ENCODE data around the gene ARSG. TPM values are rescaled to one million over a fixed set of nuclear protein-coding genes. Genes with fewer than 3 reads are reported as not detected.

ARSG gene
- total RNA-seq, 6 experiments from 2014 or later, result 4.0 to 7.0 (median 5.0) TPM

DNA sequence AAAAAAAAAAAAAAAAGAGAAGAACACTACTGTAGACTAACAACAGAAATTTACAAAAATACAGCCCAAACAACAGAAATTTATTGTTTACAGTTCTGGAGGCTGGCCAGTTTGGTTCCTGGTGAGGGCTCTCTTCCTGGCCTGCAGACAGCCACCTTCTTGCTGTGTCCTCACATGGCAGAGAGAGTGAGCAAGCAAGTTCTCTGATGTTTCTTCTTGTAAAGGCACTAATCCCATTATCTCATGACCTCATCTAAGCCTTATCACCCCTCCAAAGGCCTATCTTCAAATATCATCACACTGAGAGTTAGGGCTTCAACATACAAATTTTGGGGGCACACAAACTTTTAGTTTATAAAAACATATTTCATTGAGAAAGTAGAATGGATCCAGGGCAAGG lies 7.3 kb downstream of the ARSG start:
- Mint-ChIP-seq H3K27ac (no peak overlapping the region), H3K4me3 (no peak overlapping the region), H3K27me3 (ENCODE audit: insufficient read depth) (peaks cover 16% of the 10 kb centered on the region), H3K4me1 (ENCODE audit: low read depth) (no peaks in the 10 kb centered on the region; the same call in 1 of the 2 replicates), H3K9me3 (no peaks in the 10 kb centered on the region), H3K36me3 (ENCODE audit: low read depth) (no peaks in the 10 kb centered on the region)
- DNase-seq, result no peak
- TF ChIP-seq, protein P1, sequence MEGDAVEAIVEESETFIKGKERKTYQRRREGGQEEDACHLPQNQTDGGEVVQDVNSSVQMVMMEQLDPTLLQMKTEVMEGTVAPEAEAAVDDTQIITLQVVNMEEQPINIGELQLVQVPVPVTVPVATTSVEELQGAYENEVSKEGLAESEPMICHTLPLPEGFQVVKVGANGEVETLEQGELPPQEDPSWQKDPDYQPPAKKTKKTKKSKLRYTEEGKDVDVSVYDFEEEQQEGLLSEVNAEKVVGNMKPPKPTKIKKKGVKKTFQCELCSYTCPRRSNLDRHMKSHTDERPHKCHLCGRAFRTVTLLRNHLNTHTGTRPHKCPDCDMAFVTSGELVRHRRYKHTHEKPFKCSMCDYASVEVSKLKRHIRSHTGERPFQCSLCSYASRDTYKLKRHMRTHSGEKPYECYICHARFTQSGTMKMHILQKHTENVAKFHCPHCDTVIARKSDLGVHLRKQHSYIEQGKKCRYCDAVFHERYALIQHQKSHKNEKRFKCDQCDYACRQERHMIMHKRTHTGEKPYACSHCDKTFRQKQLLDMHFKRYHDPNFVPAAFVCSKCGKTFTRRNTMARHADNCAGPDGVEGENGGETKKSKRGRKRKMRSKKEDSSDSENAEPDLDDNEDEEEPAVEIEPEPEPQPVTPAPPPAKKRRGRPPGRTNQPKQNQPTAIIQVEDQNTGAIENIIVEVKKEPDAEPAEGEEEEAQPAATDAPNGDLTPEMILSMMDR (IDR thresholded peaks at IDR 0.05), result no peak

DNA sequence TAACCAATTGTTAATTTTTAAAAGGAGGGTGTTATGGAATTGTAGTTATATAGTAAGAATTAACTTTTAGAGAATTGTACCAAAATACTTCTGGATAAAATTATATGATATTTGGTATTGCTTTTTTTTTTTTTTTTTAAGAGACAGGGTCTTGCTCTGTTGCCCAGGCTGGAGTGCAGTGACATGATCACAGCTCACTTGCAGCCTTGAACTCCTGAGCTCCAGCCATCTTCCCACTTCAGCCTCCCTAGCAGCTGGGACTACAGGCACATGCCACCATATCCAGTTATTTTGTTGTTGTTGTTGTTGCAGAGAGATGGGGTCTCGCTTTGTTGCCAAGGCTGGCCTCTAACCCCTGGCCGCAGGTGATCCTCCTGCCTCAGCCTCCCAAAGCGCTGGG lies 8.5 kb downstream of the ARSG start:
- no peak overlapping the region for H3K4me3 Mint-ChIP-seq
- peaks cover 8% of the 10 kb centered on the region for H3K4me1 Mint-ChIP-seq (ENCODE audit: low read depth)
- H3K27ac Mint-ChIP-seq, result no peak overlapping the region
- TF ChIP-seq, protein P1 (IDR thresholded peaks at IDR 0.05), result no peak
- peaks cover 11% of the 10 kb centered on the region for H3K27me3 Mint-ChIP-seq (ENCODE audit: insufficient read depth)
- H3K9me3 Mint-ChIP-seq, result no peaks in the 10 kb centered on the region
- no peak for DNase-seq
- no peaks in the 10 kb centered on the region for H3K36me3 Mint-ChIP-seq (ENCODE audit: low read depth)

DNA sequence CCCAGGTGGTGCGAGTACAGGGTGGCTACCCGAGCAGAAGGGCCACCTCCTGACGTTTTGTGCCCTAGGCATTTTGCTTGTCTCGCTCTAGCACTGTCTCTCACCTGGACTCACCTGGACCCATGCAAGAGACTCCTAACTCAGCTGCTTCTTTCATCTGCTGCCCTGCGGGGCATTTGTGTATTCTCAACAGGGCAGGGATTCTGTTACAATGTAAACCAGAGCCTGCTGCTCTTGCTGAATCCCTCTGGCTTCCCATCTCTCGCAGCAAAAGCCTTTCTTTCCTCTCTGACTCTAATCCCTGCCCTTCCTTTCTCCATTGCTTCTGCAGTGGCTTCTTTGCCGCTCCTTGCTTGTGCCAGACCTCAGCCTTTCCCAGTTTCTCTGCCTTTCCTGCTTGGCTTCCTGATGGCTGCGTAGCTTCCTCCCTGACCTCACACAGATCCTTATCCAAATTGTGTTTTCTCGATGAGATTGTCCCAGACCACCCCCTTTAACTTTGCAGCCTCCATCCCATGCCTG lies 10.2 kb downstream of the ARSG start:
- no peak for DNase-seq
- Mint-ChIP-seq H3K36me3 (ENCODE audit: low read depth) (no peaks in the 10 kb centered on the region), H3K27me3 (ENCODE audit: insufficient read depth) (peaks cover 12% of the 10 kb centered on the region), H3K27ac (no peak overlapping the region), H3K4me1 (ENCODE audit: low read depth) (peaks cover 15% of the 10 kb centered on the region), H3K9me3 (no peaks in the 10 kb centered on the region), H3K4me3 (no peak overlapping the region)
- TF ChIP-seq, protein P1 (IDR thresholded peaks at IDR 0.05), result no peak

- H3K4me1 Mint-ChIP-seq (ENCODE audit: low read depth), result peaks cover 15% of the 10 kb centered on the region
- peaks cover 12% of the 10 kb centered on the region for H3K27me3 Mint-ChIP-seq (ENCODE audit: insufficient read depth)
- no peak overlapping the region for H3K27ac Mint-ChIP-seq
- H3K36me3 Mint-ChIP-seq (ENCODE audit: low read depth), result peaks cover 4% of the 10 kb centered on the region; the same call in 1 of the 2 replicates
- TF ChIP-seq, protein P1 (IDR thresholded peaks at IDR 0.05), result no peak
- H3K9me3 Mint-ChIP-seq, result no peaks in the 10 kb centered on the region
- DNase-seq, result no peak
- no peak overlapping the region for H3K4me3 Mint-ChIP-seq
These were observed 10.8 kb downstream of the ARSG start for GRCh38 chr17:68302066-68302564.

DNA sequence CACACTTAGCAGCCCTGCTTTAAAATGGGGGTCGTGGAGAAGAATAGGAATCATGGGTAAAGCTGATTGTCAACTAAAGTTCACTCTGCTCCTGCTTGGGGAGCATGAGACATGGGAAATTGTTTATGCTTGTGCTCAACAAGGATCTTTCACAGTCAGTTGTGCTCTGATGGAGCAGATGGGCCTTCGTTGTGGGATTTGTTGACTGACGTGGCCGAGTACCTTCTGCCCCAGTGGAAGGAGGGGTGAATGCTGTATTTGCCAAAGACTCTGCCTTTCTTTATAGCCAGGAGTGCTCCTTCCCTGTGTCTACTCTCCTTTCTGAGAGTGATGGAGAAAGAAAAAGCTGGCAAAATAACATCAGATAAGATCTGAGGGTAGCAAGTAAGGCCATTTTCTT lies 11.4 kb downstream of the ARSG start:
- Mint-ChIP-seq H3K4me1 (ENCODE audit: low read depth) (peaks cover 15% of the 10 kb centered on the region), H3K36me3 (ENCODE audit: low read depth) (peaks cover 9% of the 10 kb centered on the region; the same call in 1 of the 2 replicates), H3K4me3 (no peak overlapping the region), H3K27ac (no peak overlapping the region), H3K27me3 (ENCODE audit: insufficient read depth) (peaks cover 15% of the 10 kb centered on the region), H3K9me3 (no peaks in the 10 kb centered on the region)
- TF ChIP-seq, protein P1 (IDR thresholded peaks at IDR 0.05), result no peak
- DNase-seq, result no peak

Data from HFFc6 (cell line).